Mammary epithelial cell (primary cell): Measurements from ENCODE around the gene PRKN.
A peak's percentile ranks its signal among the peaks of the same experiment; 100 is the strongest.

Experiments used
- CTCF ChIP-seq, 2 donors: IDR thresholded peaks in 1 of 2; conservative IDR thresholded peaks in 1 of 2; 2 replicates each; pipeline ENCODE4 v1.5.1; 2011 to 2012; ENCODE audit warnings: inconsistent platforms in 2 of 2, low read length in 2 of 2, mild to moderate bottlenecking in 2 of 2, control low read depth in 1 of 2, low read depth in 1 of 2; ENCODE audit not compliant: insufficient read depth in 1 of 2; ENCODE audit errors: extremely low read depth in 1 of 2
- EZH2 ChIP-seq: IDR thresholded peaks from 2 replicates; pipeline ENCODE4 v1.6.1; 2012; ENCODE audit warnings: low read length, inconsistent platforms, borderline replicate concordance

DNA sequence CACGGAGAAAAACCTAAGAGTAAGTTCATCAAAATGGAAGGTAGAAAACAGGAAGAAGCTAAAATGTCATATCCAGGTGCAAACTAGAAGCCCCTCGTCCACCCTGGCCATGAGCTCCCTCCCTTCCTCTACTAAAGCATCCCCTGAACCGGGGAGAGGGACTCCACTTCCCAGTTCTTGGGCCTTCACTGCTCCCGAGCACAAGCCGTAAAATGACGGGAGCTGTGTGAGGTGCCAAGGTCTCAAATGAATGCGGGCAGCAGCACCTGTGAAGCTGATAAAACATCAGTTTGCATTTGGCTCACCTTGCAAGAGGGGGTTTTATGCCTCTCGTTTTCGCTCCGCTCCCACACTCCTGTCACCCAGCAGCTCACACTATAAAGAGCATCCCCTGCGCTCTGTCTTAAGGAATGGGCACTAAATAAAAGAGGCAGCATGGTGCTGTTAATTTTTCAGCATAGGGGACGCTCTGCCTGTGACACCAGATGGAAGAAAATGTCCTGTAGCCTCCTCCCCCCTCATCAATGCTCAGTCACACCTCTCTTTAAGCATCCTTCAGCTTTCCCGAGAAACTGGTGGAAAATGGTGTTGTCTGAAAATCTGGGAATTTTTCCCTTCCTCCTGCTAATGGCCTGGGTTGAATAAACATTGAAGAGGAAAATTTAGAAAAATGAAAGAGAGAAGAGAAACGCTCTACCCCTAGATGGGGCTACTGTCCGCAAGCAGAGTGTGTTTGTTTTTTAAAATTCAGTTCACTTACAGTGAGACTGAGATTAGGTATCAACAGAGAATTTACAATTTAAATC lies 890.7 kb downstream of the PRKN start:
- TF ChIP-seq CTCF (conservative IDR thresholded peaks at IDR 0.05 in 1 of 2, IDR thresholded peaks at IDR 0.05 in 1 of 2; ENCODE audit: extremely low read depth in 1 of 2, insufficient read depth in 1 of 2, low read depth in 1 of 2, low read length in 2 of 2) = peak in 1 of 2 donors; percentile 3
- no peak for TF ChIP-seq EZH2
